Activated CD8-positive, alpha-beta T cell treated with anti-CD3 and anti-CD28 coated beads for 36 hours (primary cell): ENCODE results near the gene UBL7. TPM values are rescaled to one million over a fixed set of nuclear protein-coding genes. Genes with fewer than 3 reads are reported as not detected.

Experiments
- ATAC-seq: fragments of 200-7000 bp; cut with Tn5 transposase; one replicate; pipeline ENCODE4 v1.10.0; 2021; ENCODE audit warnings: mild to moderate bottlenecking, moderate library complexity
- CTCF ChIA-PET: fragments of 350-600 bp; sonication (Branson Sonifier 250); formaldehyde crosslinking; loops from one replicate; lab custom pipeline; 2021; ENCODE audit warnings: antibody characterized with exemption; lab: Charles Lee
- POLR2A ChIA-PET: fragments of 350-600 bp; sonication (Branson Sonifier 250); formaldehyde crosslinking; loops from one replicate; lab custom pipeline; 2021; ENCODE audit warnings: antibody characterized with exemption; lab: Charles Lee
- DNase-seq: peaks from one replicate; pipeline ENCODE4 v3.0.0-alpha.2; 2020
- H3K27ac Mint-ChIP-seq: one replicate; pipeline ENCODE4 v1.8.0; 2021; ENCODE audit warnings: mild to moderate bottlenecking, mixed read lengths
- H3K27me3 Mint-ChIP-seq: one replicate; pipeline ENCODE4 v1.8.0; 2021; ENCODE audit warnings: mixed read lengths
- H3K36me3 Mint-ChIP-seq: one replicate; pipeline ENCODE4 v1.8.0; 2021; ENCODE audit warnings: low read depth, mixed read lengths
- H3K4me1 Mint-ChIP-seq: one replicate; pipeline ENCODE4 v1.8.0; 2021; ENCODE audit warnings: low read depth, mixed read lengths
- H3K4me3 Mint-ChIP-seq: one replicate; pipeline ENCODE4 v1.8.0; 2021; ENCODE audit warnings: mild to moderate bottlenecking, moderate library complexity, mixed read lengths
- H3K9me3 Mint-ChIP-seq: one replicate; pipeline ENCODE4 v1.8.0; 2021; ENCODE audit warnings: mixed read lengths
- CTCF ChIP-seq: fragments of 200-600 bp; IDR thresholded peaks from one replicate; pipeline ENCODE4 v1.8.0; 2022; ENCODE audit warnings: antibody characterized with exemption, mild to moderate bottlenecking
- intact Hi-C: fragments of 100-400 bp; cut with micrococcal nuclease; formaldehyde crosslinking; loops from one replicate; pipeline ENCODE4 v1.10.0; 2022
- total RNA-seq, 2 experiments: library from RNA; stranded (reverse); gene quantifications; one replicate each; pipeline ENCODE4 v1.2.3, GENCODE V29; 2021

The UBL7 gene
- total RNA-seq, 2 experiments from 2014 or later, result 48.8 to 53.3 TPM

GRCh38 chr15:74427607-74428441 lies 33.1 kb downstream of the UBL7 start:
- no peak for TF ChIP-seq CTCF
- CTCF ChIA-PET, result interaction anchor here (0.9 to 38.4 kb wide), 4 partner anchors 10 to 49 kb away, joined by 3 to 840 read pairs (median 4); no protein-coding TSS in a partner anchor
- intact Hi-C loops, result no loop called here
- POLR2A ChIA-PET, result interaction anchor here (0.8 to 7.3 kb wide), 2 partner anchors 26 to 114 kb away, joined by 3 to 56 read pairs; no protein-coding TSS in a partner anchor
- Mint-ChIP-seq H3K36me3 (peaks cover 66% of the 10 kb centered on the region), H3K27me3 (no peaks in the 10 kb centered on the region), H3K27ac (peak overlapping the region; percentile 81), H3K4me3 (no peak overlapping the region), H3K4me1 (peaks cover 85% of the 10 kb centered on the region), H3K9me3 (no peaks in the 10 kb centered on the region)
- DNase-seq (no peak), ATAC-seq (no peak)

- intact Hi-C loops, result no loop called here
- no peak overlapping the region for H3K4me3 Mint-ChIP-seq
- CTCF ChIA-PET, result interaction anchor here (0.9 to 38.4 kb wide), 4 partner anchors 12 to 48 kb away, joined by 3 to 840 read pairs (median 4); no protein-coding TSS in a partner anchor
Observed at GRCh38 chr15:74426404-74427281, 34.3 kb downstream of the UBL7 start.

GRCh38 chr15:74425630-74426029 lies 35.3 kb downstream of the UBL7 start:
- TF ChIP-seq CTCF, result no peak
- ATAC-seq, result no peak
- H3K27me3 Mint-ChIP-seq, result no peaks in the 10 kb centered on the region
- no peaks in the 10 kb centered on the region for H3K9me3 Mint-ChIP-seq
- ChIA-PET POLR2A (interaction anchor here (1.1 kb wide), 1 partner anchor 23 kb away, joined by 3 read pairs; no protein-coding TSS in a partner anchor), CTCF (interaction anchor here (1.3 to 38.4 kb wide), 2 partner anchors 47 to 343 kb away, joined by 3 to 840 read pairs; no protein-coding TSS in a partner anchor)
- no peak overlapping the region for H3K4me3 Mint-ChIP-seq
- no peak for DNase-seq
- peaks cover 86% of the 10 kb centered on the region for H3K4me1 Mint-ChIP-seq
- peaks cover 46% of the 10 kb centered on the region for H3K36me3 Mint-ChIP-seq
- intact Hi-C loops, result no loop called here
- peak overlapping the region; percentile 14 for H3K27ac Mint-ChIP-seq

More at GRCh38 chr15:74426404-74427281, 34.3 kb downstream of the UBL7 start:
- TF ChIP-seq CTCF, result no peak
- ATAC-seq (no peak), DNase-seq (no peak)
- Mint-ChIP-seq H3K9me3 (no peaks in the 10 kb centered on the region), H3K27ac (peak overlapping the region; percentile 59), H3K27me3 (no peaks in the 10 kb centered on the region), H3K4me1 (peaks cover 86% of the 10 kb centered on the region), H3K36me3 (peaks cover 55% of the 10 kb centered on the region)
- POLR2A ChIA-PET, result interaction anchor here (0.7 kb wide), 1 partner anchor 8 kb away, joined by 3 read pairs; no protein-coding TSS in a partner anchor

GRCh38 chr15:74424901-74425528 lies 35.9 kb downstream of the UBL7 start:
- H3K4me3 Mint-ChIP-seq, result no peak overlapping the region
- peaks cover 41% of the 10 kb centered on the region for H3K36me3 Mint-ChIP-seq
- peak overlapping the region; percentile 48 for H3K27ac Mint-ChIP-seq
- intact Hi-C loops, result no loop called here
- peaks cover 86% of the 10 kb centered on the region for H3K4me1 Mint-ChIP-seq
- no peaks in the 10 kb centered on the region for H3K9me3 Mint-ChIP-seq
- CTCF ChIA-PET, result interaction anchor here (1.3 to 38.4 kb wide), 3 partner anchors 22 to 343 kb away, joined by 3 to 840 read pairs (median 6); no protein-coding TSS in a partner anchor
- POLR2A ChIA-PET, result interaction anchor here (1.1 kb wide), 1 partner anchor 22 kb away, joined by 3 read pairs; no protein-coding TSS in a partner anchor
- no peak for TF ChIP-seq CTCF
- DNase-seq (no peak), ATAC-seq (no peak)
- H3K27me3 Mint-ChIP-seq, result no peaks in the 10 kb centered on the region
